Measurements from ENCODE around the gene COMMD2.

DNA sequence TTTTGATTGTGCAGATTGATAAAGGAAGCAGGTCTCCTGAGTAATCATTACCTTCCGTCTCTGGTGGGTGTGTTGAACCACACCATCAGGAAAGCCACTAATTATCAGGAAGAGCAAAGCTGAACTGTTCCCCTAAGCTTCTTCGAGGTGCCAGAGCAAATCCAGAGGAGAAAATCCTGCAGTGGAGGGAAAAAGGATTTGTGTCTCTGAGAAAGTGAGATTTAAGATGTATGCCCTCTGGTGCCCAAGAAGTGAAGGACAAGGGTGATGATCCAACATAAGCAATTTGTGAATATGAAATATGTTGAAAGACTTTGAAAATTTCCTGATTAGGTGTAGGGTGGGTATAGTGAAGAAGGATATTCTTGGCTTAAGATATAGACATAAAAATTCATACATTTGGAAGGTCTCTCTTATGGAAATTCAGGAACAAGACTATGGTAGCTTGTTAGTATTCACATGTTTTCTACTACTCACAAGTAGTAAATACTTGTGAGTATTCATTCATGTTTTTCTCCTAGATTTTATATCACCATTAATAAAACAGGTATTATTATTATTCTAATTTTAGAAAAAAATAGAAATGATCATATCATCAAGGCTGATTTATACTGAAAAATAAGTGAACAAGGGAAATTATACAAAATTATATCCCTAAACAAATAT is 34.8 kb downstream of the COMMD2 start:
- TF ChIP-seq POLR2A (IDR thresholded peaks at IDR 0.05; ENCODE audit: low read depth, low read length), result no peak
- TF ChIP-seq CEBPB (IDR thresholded peaks at IDR 0.05; ENCODE audit: low read depth, low read length), result no peak
- TF ChIP-seq RAD21 (IDR thresholded peaks at IDR 0.05; ENCODE audit: low read length), result peak; percentile 81
- TF ChIP-seq MAZ (IDR thresholded peaks at IDR 0.05; ENCODE audit: borderline replicate concordance, low read depth, low read length), result no peak
- TF ChIP-seq, protein P1, sequence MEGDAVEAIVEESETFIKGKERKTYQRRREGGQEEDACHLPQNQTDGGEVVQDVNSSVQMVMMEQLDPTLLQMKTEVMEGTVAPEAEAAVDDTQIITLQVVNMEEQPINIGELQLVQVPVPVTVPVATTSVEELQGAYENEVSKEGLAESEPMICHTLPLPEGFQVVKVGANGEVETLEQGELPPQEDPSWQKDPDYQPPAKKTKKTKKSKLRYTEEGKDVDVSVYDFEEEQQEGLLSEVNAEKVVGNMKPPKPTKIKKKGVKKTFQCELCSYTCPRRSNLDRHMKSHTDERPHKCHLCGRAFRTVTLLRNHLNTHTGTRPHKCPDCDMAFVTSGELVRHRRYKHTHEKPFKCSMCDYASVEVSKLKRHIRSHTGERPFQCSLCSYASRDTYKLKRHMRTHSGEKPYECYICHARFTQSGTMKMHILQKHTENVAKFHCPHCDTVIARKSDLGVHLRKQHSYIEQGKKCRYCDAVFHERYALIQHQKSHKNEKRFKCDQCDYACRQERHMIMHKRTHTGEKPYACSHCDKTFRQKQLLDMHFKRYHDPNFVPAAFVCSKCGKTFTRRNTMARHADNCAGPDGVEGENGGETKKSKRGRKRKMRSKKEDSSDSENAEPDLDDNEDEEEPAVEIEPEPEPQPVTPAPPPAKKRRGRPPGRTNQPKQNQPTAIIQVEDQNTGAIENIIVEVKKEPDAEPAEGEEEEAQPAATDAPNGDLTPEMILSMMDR (conservative IDR thresholded peaks at IDR 0.05; ENCODE audit: low read depth, low read length), result peak; percentile 78

Measured in IMR-90 (cell line).